SK-N-SH treated with all-trans-retinoic acid at 6 μM for 48 hours (cell line): ENCODE data around the gene BIN1.

Experiments used
- ATAC-seq: fragments of 200-7000 bp; cut with Tn5 transposase; 3 replicates; pipeline ENCODE4 v1.9.1; 2020; ENCODE audit warnings: mild to moderate bottlenecking, moderate library complexity
- ARNTL ChIP-seq: fragments of 450-650 bp; formaldehyde crosslinking; IDR thresholded peaks from 2 replicates; pipeline ENCODE4 v1.5.0; 2020; ENCODE audit warnings: low read depth, mild to moderate bottlenecking, moderate library complexity, borderline replicate concordance
- BACH2 ChIP-seq: fragments of 250-450 bp; sonication (Bioruptor Pico); IDR thresholded peaks from 2 replicates; pipeline ENCODE4 v1.9.0; 2021; ENCODE audit warnings: mild to moderate bottlenecking, borderline replicate concordance
- CSDC2 ChIP-seq: fragments of 250-450 bp; sonication (Bioruptor Pico); IDR thresholded peaks from 2 replicates; pipeline ENCODE4 v1.5.0; 2020; ENCODE audit warnings: mild to moderate bottlenecking, moderate library complexity
- GLIS3 ChIP-seq: fragments of 250-450 bp; sonication (Bioruptor Pico); IDR thresholded peaks from 2 replicates; pipeline ENCODE4 v1.5.0; 2020; ENCODE audit warnings: mild to moderate bottlenecking, moderate library complexity
- ISL1 ChIP-seq: fragments of 250-450 bp; sonication (Bioruptor Pico); IDR thresholded peaks from 2 replicates; pipeline ENCODE4 v2.1.2; 2022; ENCODE audit warnings: mild to moderate bottlenecking, moderate library complexity
- OSR1 ChIP-seq: fragments of 250-450 bp; sonication (Bioruptor Pico); IDR thresholded peaks from 2 replicates; pipeline ENCODE4 v1.8.0; 2022; ENCODE audit warnings: moderate library complexity, mild to moderate bottlenecking, inconsistent platforms
- PPARA ChIP-seq: fragments of 250-450 bp; sonication (Bioruptor Pico); IDR thresholded peaks from 2 replicates; pipeline ENCODE4 v1.5.0; 2020; ENCODE audit warnings: mild to moderate bottlenecking, borderline replicate concordance
- RARB ChIP-seq: fragments of 250-450 bp; sonication (Bioruptor Pico); IDR thresholded peaks from 2 replicates; pipeline ENCODE4 v1.8.0; 2021; ENCODE audit warnings: mild to moderate bottlenecking, moderate library complexity
- SNAI2 ChIP-seq: fragments of 250-450 bp; sonication (Bioruptor Pico); IDR thresholded peaks from 2 replicates; pipeline ENCODE4 v1.5.0; 2020; ENCODE audit warnings: mild to moderate bottlenecking, moderate library complexity
- TCF4 ChIP-seq: fragments of 250-450 bp; sonication (Bioruptor Pico); IDR thresholded peaks from 2 replicates; pipeline ENCODE4 v1.8.0; 2021; ENCODE audit warnings: mild to moderate bottlenecking, moderate library complexity, borderline replicate concordance
- TOX ChIP-seq: fragments of 250-450 bp; sonication (Bioruptor Pico); IDR thresholded peaks from 2 replicates; pipeline ENCODE4 v1.8.0; 2021; ENCODE audit warnings: mild to moderate bottlenecking, moderate library complexity, borderline replicate concordance
- TSHZ2 ChIP-seq: fragments of 250-450 bp; sonication (Bioruptor Pico); IDR thresholded peaks from 2 replicates; pipeline ENCODE4 v1.5.0; 2020; ENCODE audit warnings: mild to moderate bottlenecking, moderate library complexity
- ZC3H10 ChIP-seq: fragments of 250-450 bp; sonication (Bioruptor Pico); IDR thresholded peaks from 2 replicates; pipeline ENCODE4 v1.5.1; 2021; ENCODE audit warnings: mild to moderate bottlenecking, moderate library complexity
- ZFP3 ChIP-seq: fragments of 250-450 bp; sonication (Bioruptor Pico); IDR thresholded peaks from 2 replicates; pipeline ENCODE4 v1.5.0; 2020; ENCODE audit warnings: mild to moderate bottlenecking, moderate library complexity
- ZFP30 ChIP-seq: fragments of 450-650 bp; formaldehyde crosslinking; IDR thresholded peaks from 2 replicates; pipeline ENCODE4 v1.5.0; 2022; ENCODE audit warnings: mild to moderate bottlenecking, moderate library complexity
- ZNF565 ChIP-seq: fragments of 450-650 bp; formaldehyde crosslinking; conservative IDR thresholded peaks from 2 replicates; pipeline ENCODE4 v1.5.0; 2020; ENCODE audit warnings: low read depth, mild to moderate bottlenecking, moderate library complexity
- ZNF70 ChIP-seq: fragments of 450-650 bp; formaldehyde crosslinking; IDR thresholded peaks from 2 replicates; pipeline ENCODE4 v1.5.0; 2020; ENCODE audit warnings: mild to moderate bottlenecking, moderate library complexity
- ZNF8 ChIP-seq: fragments of 450-650 bp; formaldehyde crosslinking; IDR thresholded peaks from 2 replicates; pipeline ENCODE4 v1.5.0; 2020; ENCODE audit warnings: mild to moderate bottlenecking, moderate library complexity
- TF ChIP-seq, protein P1 (sequence below): fragments of 250-450 bp; sonication (Bioruptor Pico); IDR thresholded peaks from 2 replicates; pipeline ENCODE4 v1.5.1; 2020; ENCODE audit warnings: low read depth, mild to moderate bottlenecking, moderate library complexity
- TF ChIP-seq, protein P2 (sequence below): fragments of 250-450 bp; sonication (Bioruptor Pico); IDR thresholded peaks from 2 replicates; pipeline ENCODE4 v1.5.1; 2021; ENCODE audit warnings: mild to moderate bottlenecking, moderate library complexity
- TF ChIP-seq, protein P3 (sequence below): fragments of 250-450 bp; sonication (Bioruptor Pico); IDR thresholded peaks from 2 replicates; pipeline ENCODE4 v1.8.0; 2021; ENCODE audit warnings: low read depth, mild to moderate bottlenecking, moderate library complexity, borderline replicate concordance
- TF ChIP-seq, protein P4 (sequence below): fragments of 250-450 bp; sonication (Bioruptor Pico); IDR thresholded peaks from 2 replicates; pipeline ENCODE4 v1.8.0; 2020; ENCODE audit warnings: mild to moderate bottlenecking, moderate library complexity, borderline replicate concordance

BIN1 gene

GRCh38 chr2:127134833-127135830, 28.2 kb upstream of the BIN1 start:
- ATAC-seq, result no peak
- TF ChIP-seq ZNF565 (CRISPR knock-in tag) (no peak), GLIS3 (no peak), PPARA (CRISPR knock-in tag) (no peak), OSR1 (no peak), RARB (no peak), TCF4 (CRISPR knock-in tag) (no peak), ARNTL (CRISPR knock-in tag) (no peak), ZC3H10 (CRISPR knock-in tag) (no peak), ISL1 (CRISPR knock-in tag) (no peak), ZNF70 (CRISPR knock-in tag) (no peak), CSDC2 (no peak), ZNF8 (CRISPR knock-in tag) (no peak), ZFP30 (CRISPR knock-in tag) (no peak)
- TF ChIP-seq, protein P1, sequence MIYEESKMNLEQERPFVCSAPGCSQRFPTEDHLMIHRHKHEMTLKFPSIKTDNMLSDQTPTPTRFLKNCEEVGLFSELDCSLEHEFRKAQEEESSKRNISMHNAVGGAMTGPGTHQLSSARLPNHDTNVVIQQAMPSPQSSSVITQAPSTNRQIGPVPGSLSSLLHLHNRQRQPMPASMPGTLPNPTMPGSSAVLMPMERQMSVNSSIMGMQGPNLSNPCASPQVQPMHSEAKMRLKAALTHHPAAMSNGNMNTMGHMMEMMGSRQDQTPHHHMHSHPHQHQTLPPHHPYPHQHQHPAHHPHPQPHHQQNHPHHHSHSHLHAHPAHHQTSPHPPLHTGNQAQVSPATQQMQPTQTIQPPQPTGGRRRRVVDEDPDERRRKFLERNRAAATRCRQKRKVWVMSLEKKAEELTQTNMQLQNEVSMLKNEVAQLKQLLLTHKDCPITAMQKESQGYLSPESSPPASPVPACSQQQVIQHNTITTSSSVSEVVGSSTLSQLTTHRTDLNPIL (CRISPR knock-in tag), result no peak
- TF ChIP-seq, protein P2, sequence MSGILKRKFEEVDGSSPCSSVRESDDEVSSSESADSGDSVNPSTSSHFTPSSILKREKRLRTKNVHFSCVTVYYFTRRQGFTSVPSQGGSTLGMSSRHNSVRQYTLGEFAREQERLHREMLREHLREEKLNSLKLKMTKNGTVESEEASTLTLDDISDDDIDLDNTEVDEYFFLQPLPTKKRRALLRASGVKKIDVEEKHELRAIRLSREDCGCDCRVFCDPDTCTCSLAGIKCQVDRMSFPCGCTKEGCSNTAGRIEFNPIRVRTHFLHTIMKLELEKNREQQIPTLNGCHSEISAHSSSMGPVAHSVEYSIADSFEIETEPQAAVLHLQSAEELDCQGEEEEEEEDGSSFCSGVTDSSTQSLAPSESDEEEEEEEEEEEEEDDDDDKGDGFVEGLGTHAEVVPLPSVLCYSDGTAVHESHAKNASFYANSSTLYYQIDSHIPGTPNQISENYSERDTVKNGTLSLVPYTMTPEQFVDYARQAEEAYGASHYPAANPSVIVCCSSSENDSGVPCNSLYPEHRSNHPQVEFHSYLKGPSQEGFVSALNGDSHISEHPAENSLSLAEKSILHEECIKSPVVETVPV (CRISPR knock-in tag), result no peak

- ATAC-seq, result no peak
- TF ChIP-seq RARB (no peak), PPARA (CRISPR knock-in tag) (no peak)
- TF ChIP-seq, all 23 proteins: peak for 0
Observed at GRCh38 chr2:127134235-127134634, 27.3 kb upstream of the BIN1 start.

GRCh38 chr2:127133793-127134192, 26.8 kb upstream of the BIN1 start:
- ATAC-seq, result no peak
- no peak for TF ChIP-seq OSR1
- TF ChIP-seq TSHZ2 (CRISPR knock-in tag), result no peak
- no peak for TF ChIP-seq ZNF70 (CRISPR knock-in tag)
- no peak for TF ChIP-seq ZNF565 (CRISPR knock-in tag)
- TF ChIP-seq, protein P2 (CRISPR knock-in tag), result no peak
- TF ChIP-seq ISL1 (CRISPR knock-in tag), result no peak
- TF ChIP-seq, protein P3, sequence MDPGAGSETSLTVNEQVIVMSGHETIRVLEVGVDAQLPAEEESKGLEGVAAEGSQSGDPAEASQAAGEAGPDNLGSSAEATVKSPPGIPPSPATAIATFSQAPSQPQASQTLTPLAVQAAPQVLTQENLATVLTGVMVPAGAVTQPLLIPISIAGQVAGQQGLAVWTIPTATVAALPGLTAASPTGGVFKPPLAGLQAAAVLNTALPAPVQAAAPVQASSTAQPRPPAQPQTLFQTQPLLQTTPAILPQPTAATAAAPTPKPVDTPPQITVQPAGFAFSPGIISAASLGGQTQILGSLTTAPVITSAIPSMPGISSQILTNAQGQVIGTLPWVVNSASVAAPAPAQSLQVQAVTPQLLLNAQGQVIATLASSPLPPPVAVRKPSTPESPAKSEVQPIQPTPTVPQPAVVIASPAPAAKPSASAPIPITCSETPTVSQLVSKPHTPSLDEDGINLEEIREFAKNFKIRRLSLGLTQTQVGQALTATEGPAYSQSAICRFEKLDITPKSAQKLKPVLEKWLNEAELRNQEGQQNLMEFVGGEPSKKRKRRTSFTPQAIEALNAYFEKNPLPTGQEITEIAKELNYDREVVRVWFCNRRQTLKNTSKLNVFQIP (CRISPR knock-in tag), result no peak
- TF ChIP-seq SNAI2 (CRISPR knock-in tag), result no peak
- TF ChIP-seq PPARA (CRISPR knock-in tag), result no peak
- TF ChIP-seq RARB, result no peak
- no peak for TF ChIP-seq GLIS3
- TF ChIP-seq TCF4 (CRISPR knock-in tag), result no peak
- no peak for TF ChIP-seq ZFP30 (CRISPR knock-in tag)
- TF ChIP-seq ZFP3 (CRISPR knock-in tag), result no peak
- TF ChIP-seq, protein P1 (CRISPR knock-in tag), result no peak
- no peak for TF ChIP-seq BACH2
- no peak for TF ChIP-seq TOX (CRISPR knock-in tag)
- TF ChIP-seq, protein P4, sequence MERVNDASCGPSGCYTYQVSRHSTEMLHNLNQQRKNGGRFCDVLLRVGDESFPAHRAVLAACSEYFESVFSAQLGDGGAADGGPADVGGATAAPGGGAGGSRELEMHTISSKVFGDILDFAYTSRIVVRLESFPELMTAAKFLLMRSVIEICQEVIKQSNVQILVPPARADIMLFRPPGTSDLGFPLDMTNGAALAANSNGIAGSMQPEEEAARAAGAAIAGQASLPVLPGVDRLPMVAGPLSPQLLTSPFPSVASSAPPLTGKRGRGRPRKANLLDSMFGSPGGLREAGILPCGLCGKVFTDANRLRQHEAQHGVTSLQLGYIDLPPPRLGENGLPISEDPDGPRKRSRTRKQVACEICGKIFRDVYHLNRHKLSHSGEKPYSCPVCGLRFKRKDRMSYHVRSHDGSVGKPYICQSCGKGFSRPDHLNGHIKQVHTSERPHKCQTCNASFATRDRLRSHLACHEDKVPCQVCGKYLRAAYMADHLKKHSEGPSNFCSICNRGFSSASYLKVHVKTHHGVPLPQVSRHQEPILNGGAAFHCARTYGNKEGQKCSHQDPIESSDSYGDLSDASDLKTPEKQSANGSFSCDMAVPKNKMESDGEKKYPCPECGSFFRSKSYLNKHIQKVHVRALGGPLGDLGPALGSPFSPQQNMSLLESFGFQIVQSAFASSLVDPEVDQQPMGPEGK (CRISPR knock-in tag), result no peak
- TF ChIP-seq ZC3H10 (CRISPR knock-in tag), result no peak
